Colonic mucosa (tissue), 4 donors: Measurements from ENCODE around the gene SUN1. TPM values are rescaled to one million over a fixed set of nuclear protein-coding genes. Genes with fewer than 3 reads are reported as not detected.

Experiments
- DNase-seq: peaks from one replicate; pipeline ENCODE4 v3.0.0-alpha.2; 2020
- H3K27ac ChIP-seq: fragments of 200-600 bp; one replicate; pipeline ENCODE4 v1.8.0; 2021
- H3K27me3 ChIP-seq: fragments of 200-600 bp; one replicate; pipeline ENCODE4 v1.8.0; 2021
- H3K36me3 ChIP-seq: fragments of 200-600 bp; one replicate; pipeline ENCODE4 v1.8.0; 2021
- H3K4me1 ChIP-seq: fragments of 200-600 bp; one replicate; pipeline ENCODE4 v1.8.0; 2021; ENCODE audit warnings: mild to moderate bottlenecking
- H3K4me3 ChIP-seq: fragments of 200-600 bp; one replicate; pipeline ENCODE4 v1.8.0; 2021
- H3K9ac ChIP-seq, 2 donors: one replicate each; pipeline ENCODE4 v1.7.0; 2013; ENCODE audit warnings: control low read depth in 2 of 2, low read depth in 2 of 2, low read length in 2 of 2
- H3K9me3 ChIP-seq: fragments of 200-600 bp; one replicate; pipeline ENCODE4 v1.8.0; 2021
- intact Hi-C: fragments of 100-400 bp; cut with DNase I; formaldehyde crosslinking; loops from one replicate; pipeline ENCODE4 v1.14.1; 2022
- total RNA-seq, 2 donors: library from RNA; stranded (reverse); fragmentation: NEBNext Ultra II Directional in 1 of 2; extraction: Animal tissue kit (Norgen Biotek cat#: 25700) in 1 of 2; gene quantifications; one replicate each; pipeline ENCODE4 v1.2.1, GENCODE V29; 2021
- TF ChIP-seq, protein P1 (sequence below): fragments of 200-600 bp; IDR thresholded peaks from one replicate; pipeline ENCODE4 v1.8.0; 2022; ENCODE audit warnings: antibody characterized with exemption, mild to moderate bottlenecking
- donor health status: healthy.
- donor health status: DM: no; HTN: no; CAD: no.
- donor health status: DM: no; HTN: no; CAD: no.

SUN1 gene, protein sequence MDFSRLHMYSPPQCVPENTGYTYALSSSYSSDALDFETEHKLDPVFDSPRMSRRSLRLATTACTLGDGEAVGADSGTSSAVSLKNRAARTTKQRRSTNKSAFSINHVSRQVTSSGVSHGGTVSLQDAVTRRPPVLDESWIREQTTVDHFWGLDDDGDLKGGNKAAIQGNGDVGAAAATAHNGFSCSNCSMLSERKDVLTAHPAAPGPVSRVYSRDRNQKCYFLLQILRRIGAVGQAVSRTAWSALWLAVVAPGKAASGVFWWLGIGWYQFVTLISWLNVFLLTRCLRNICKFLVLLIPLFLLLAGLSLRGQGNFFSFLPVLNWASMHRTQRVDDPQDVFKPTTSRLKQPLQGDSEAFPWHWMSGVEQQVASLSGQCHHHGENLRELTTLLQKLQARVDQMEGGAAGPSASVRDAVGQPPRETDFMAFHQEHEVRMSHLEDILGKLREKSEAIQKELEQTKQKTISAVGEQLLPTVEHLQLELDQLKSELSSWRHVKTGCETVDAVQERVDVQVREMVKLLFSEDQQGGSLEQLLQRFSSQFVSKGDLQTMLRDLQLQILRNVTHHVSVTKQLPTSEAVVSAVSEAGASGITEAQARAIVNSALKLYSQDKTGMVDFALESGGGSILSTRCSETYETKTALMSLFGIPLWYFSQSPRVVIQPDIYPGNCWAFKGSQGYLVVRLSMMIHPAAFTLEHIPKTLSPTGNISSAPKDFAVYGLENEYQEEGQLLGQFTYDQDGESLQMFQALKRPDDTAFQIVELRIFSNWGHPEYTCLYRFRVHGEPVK
- total RNA-seq = 100 to 1,000 TPM; 122 to 158 TPM

DNA sequence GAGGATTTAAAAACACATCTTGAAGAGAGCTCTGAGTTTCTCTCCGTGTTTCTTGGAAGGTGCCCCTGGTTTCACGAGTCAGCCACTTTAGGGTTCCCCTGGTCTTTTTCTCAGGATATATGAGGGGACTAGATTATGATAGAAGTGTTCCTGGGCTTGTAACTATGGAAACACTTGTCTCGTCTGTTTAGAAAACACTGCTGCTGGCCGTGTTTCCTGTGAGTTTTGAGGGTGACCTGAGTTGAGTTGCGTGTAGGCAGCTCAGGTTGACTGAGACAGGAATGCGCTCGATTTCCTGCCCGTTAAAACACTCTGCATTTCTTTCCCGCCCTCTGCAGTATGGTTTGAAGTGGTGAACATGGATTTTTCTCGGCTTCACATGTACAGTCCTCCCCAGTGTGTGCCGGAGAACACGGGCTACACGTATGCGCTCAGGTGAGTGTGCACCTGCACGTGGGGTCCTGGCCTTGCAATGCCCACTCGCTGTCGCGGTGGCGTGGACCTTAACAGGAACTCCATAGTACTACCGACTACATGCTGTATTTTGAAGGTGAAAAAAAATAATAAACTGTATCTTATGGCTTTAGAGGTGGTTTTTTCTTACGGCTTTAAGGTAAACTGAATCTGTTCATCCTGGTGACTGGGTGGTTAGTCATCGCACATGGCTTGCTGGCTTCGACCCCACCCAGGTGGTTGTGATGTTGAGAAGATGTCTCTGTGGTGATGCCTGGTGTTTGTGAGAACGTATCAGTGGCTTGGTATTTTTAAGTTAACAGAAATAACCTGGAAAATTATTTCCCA is at the start of gene SUN1:
SUN1 (plus strand) TSS at position 310 of the 801 bp plus-strand sequence; CDS start at position 359, 49 bp downstream.
- H3K4me1 ChIP-seq = peaks cover 24% of the 10 kb centered on the region
- no peaks in the 10 kb centered on the region for H3K9me3 ChIP-seq
- no peak within 1 kb of the TSS for H3K4me3 ChIP-seq
- H3K9ac ChIP-seq = peak within 1 kb of the TSS in 1 of 2 donors; percentile 23
- H3K27ac ChIP-seq = peak within 1 kb of the TSS; percentile 64
- H3K27me3 ChIP-seq = no peaks in the 10 kb centered on the region
- H3K36me3 ChIP-seq = no peaks in the 10 kb centered on the region
- intact Hi-C loops = no loop called here
- DNase-seq = no peak
- TF ChIP-seq, protein P1, sequence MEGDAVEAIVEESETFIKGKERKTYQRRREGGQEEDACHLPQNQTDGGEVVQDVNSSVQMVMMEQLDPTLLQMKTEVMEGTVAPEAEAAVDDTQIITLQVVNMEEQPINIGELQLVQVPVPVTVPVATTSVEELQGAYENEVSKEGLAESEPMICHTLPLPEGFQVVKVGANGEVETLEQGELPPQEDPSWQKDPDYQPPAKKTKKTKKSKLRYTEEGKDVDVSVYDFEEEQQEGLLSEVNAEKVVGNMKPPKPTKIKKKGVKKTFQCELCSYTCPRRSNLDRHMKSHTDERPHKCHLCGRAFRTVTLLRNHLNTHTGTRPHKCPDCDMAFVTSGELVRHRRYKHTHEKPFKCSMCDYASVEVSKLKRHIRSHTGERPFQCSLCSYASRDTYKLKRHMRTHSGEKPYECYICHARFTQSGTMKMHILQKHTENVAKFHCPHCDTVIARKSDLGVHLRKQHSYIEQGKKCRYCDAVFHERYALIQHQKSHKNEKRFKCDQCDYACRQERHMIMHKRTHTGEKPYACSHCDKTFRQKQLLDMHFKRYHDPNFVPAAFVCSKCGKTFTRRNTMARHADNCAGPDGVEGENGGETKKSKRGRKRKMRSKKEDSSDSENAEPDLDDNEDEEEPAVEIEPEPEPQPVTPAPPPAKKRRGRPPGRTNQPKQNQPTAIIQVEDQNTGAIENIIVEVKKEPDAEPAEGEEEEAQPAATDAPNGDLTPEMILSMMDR = no peak

- no peak overlapping the region for H3K4me3 ChIP-seq
- H3K4me1 ChIP-seq = no peaks in the 10 kb centered on the region
- H3K9ac ChIP-seq = no peak overlapping the region
- TF ChIP-seq, protein P1 = no peak
- no peaks in the 10 kb centered on the region for H3K36me3 ChIP-seq
- intact Hi-C loops = no loop called here
- no peaks in the 10 kb centered on the region for H3K9me3 ChIP-seq
- H3K27ac ChIP-seq = no peak overlapping the region
- no peaks in the 10 kb centered on the region for H3K27me3 ChIP-seq
- DNase-seq = no peak
Measured at GRCh38 chr7:782718-783449, 49.4 kb upstream of the SUN1 start.

DNA sequence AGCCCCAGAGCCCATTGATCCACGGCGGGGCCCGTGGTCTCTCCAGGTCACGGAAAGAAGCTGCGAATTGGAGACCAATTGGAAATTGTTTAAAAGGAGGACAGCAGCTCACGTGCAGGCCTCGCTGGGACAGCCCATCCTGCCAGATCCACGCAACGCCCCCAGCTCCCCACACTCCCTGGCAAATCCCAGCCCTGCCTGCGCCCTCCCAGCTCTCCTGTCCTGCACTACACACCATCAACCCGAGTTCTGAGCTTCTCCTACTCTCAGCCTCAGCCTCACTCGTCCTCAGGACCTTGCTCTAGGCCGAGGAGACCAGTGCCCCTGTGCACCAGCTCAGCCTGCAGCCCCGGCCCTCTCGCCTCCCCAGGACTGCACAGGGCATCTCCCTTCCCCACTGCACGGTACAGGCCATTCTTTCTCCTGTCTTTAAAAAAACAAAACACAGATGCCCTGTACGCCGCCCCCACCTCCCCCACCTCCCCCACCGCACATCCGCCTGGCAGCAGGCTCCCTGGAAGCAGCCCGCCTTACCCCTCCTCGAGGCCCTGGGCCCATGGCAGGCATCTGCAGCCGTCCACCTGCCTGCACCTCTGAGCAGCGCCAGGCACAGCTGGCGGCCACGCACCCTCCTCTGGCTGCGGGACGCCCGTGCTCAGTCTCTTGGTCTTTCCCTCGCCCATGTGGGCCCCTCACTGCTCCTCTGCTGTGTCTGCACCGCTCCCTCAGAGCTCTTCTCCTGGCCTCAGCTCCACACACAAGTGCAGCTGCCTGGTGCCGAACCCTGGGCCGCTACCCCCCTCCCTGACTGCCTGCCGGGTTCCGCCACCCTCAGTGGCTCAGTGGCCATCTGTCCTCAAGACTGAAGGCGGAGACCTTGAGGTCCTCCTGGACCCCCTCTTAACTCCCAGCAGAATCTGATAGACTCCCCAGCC is 48.5 kb upstream of the SUN1 start:
- Histone ChIP-seq H3K9me3 (no peaks in the 10 kb centered on the region), H3K27me3 (no peaks in the 10 kb centered on the region), H3K27ac (no peak overlapping the region), H3K9ac (no peak overlapping the region), H3K4me1 (no peaks in the 10 kb centered on the region), H3K4me3 (no peak overlapping the region), H3K36me3 (no peaks in the 10 kb centered on the region)
- intact Hi-C loops = no loop called here
- no peak for DNase-seq
- TF ChIP-seq, protein P1 = no peak

DNA sequence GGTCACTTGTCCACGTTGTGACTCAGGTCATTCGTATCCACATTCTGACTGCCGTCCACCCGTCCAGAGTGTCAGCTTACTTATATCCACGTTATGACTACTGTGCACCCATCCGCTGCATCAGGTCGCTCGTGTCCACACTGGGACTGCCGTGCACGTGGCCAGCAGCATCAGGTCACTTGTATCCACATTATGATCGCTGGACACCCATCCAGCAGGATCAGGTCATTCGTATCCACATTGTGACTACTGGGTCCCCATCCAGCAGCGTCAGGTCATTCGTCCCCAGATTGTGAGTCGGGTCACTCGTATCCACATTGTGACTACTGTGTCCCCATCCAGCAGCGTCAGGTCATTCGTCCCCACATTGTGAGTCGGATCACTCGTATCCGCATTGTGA is 47.3 kb upstream of the SUN1 start:
- no peak for DNase-seq
- Histone ChIP-seq H3K9me3 (no peaks in the 10 kb centered on the region), H3K9ac (no peak overlapping the region), H3K36me3 (no peaks in the 10 kb centered on the region), H3K27me3 (no peaks in the 10 kb centered on the region), H3K27ac (no peak overlapping the region), H3K4me3 (no peak overlapping the region), H3K4me1 (no peaks in the 10 kb centered on the region)
- intact Hi-C loops = no loop called here
- TF ChIP-seq, protein P1 = no peak
